Activated gamma-delta T cell treated with anti-CD3 and anti-CD28 coated beads, Interleukin-2, amount 50 U/mL, for 16 hours (primary cell): ENCODE results near the gene TUBB.
"Not testable (repeated sequence)": the region's sequence is repeated elsewhere in the genome, so short reads cannot be mapped to it uniquely, and the experiment has no call there.

Experiments used
- DNase-seq: peaks from one replicate; pipeline ENCODE4 v3.0.0-alpha.2; 2020; ENCODE audit warnings: low read depth

The TUBB gene

GRCh38 chr6:30761791-30762429, 41.8 kb downstream of the TUBB start:
- DNase-seq: no peak

- no peak for DNase-seq
Observed at GRCh38 chr6:30763155-30763617, 43.0 kb downstream of the TUBB start.

GRCh38 chr6:30763618-30764489, 43.7 kb downstream of the TUBB start:
- DNase-seq: no peak

GRCh38 chr6:30764490-30765043, 44.4 kb downstream of the TUBB start:
- DNase-seq: not testable (repeated sequence)

GRCh38 chr6:30765495-30765894, 45.3 kb downstream of the TUBB start:
- DNase-seq: not testable (repeated sequence)

GRCh38 chr6:30766461-30767157, 46.5 kb downstream of the TUBB start:
- DNase-seq: no peak

GRCh38 chr6:30767158-30767943, 47.2 kb downstream of the TUBB start:
- no peak for DNase-seq

GRCh38 chr6:30767944-30768301, 47.8 kb downstream of the TUBB start:
- no peak for DNase-seq

- no peak for DNase-seq
Observed at GRCh38 chr6:30768634-30769087, 48.5 kb downstream of the TUBB start.

- DNase-seq: peak; percentile 67
Observed at GRCh38 chr6:30769088-30769852, 49.1 kb downstream of the TUBB start.

GRCh38 chr6:30769853-30770524, 49.8 kb downstream of the TUBB start:
- DNase-seq: no peak

- DNase-seq: no peak
Observed at GRCh38 chr6:30770592-30770991, 50.4 kb downstream of the TUBB start.

GRCh38 chr6:30774701-30775100, 54.5 kb downstream of the TUBB start:
- no peak for DNase-seq
